HepG2 (cell line): Measurements from ENCODE around the gene HCFC1. TPM values are rescaled to one million over a fixed set of nuclear protein-coding genes. Genes with fewer than 3 reads are reported as not detected.

Source experiments
- AGO2 ChIP-seq: fragments of 200-400 bp; formaldehyde crosslinking; optimal IDR thresholded peaks from 2 replicates; pipeline ENCODE3; 2017; ENCODE audit warnings: mild to moderate bottlenecking, low read depth, low read length, moderate library complexity
- E2F5 ChIP-seq: sonication (generic); formaldehyde crosslinking; conservative IDR thresholded peaks from 2 replicates; pipeline ENCODE4 v1.4.0; 2020; ENCODE audit warnings: missing genetic modification reagents
- IKZF1 ChIP-seq: fragments of 450-650 bp; IDR thresholded peaks from 2 replicates; pipeline ENCODE4 v1.7.1; 2016
- IRF2 ChIP-seq: IDR thresholded peaks from 2 replicates; pipeline ENCODE4 v1.6.1; 2018; ENCODE audit warnings: missing genetic modification reagents, missing compliant biosample characterization
- KLF16 ChIP-seq, 2 experiments: sonication (generic) in 1 of 2; formaldehyde crosslinking in 1 of 2; IDR thresholded peaks; 2 replicates each; pipeline versions ENCODE4 v1.6.1 to v1.8.0; 2016 to 2023; ENCODE audit warnings: missing genetic modification reagents in 2 of 2, missing compliant biosample characterization in 1 of 2
- KMT2B ChIP-seq: IDR thresholded peaks from 2 replicates; pipeline ENCODE4 v1.6.1; 2016; ENCODE audit warnings: missing genetic modification reagents, missing compliant biosample characterization
- MED13 ChIP-seq: sonication (generic); formaldehyde crosslinking; IDR thresholded peaks from 2 replicates; pipeline ENCODE4 v1.5.0; 2020; ENCODE audit warnings: missing genetic modification reagents
- MIXL1 ChIP-seq: IDR thresholded peaks from 2 replicates; pipeline ENCODE4 v1.6.1; 2016
- NFIB ChIP-seq: sonication (generic); formaldehyde crosslinking; IDR thresholded peaks from 2 replicates; pipeline ENCODE4 v1.9.0; 2021; ENCODE audit warnings: missing genetic modification reagents, mild to moderate bottlenecking, borderline replicate concordance
- RBM22 ChIP-seq: fragments of 200-400 bp; formaldehyde crosslinking; optimal IDR thresholded peaks from 2 replicates; pipeline ENCODE3; 2017; ENCODE audit warnings: mild to moderate bottlenecking, low read length, moderate library complexity
- RFX5 ChIP-seq: IDR thresholded peaks from 2 replicates; pipeline ENCODE4 v1.6.1; 2011; ENCODE audit warnings: low read depth, low read length, improper control_type of control experiment
- TP53 ChIP-seq: sonication (generic); formaldehyde crosslinking; conservative IDR thresholded peaks from 2 replicates; pipeline ENCODE4 v1.4.0; 2020; ENCODE audit warnings: missing genetic modification reagents
- ZBTB20 ChIP-seq: sonication (generic); formaldehyde crosslinking; IDR thresholded peaks from 2 replicates; pipeline ENCODE4 v1.8.1; 2023; ENCODE audit warnings: missing genetic modification reagents, low read depth, mild to moderate bottlenecking, borderline replicate concordance
- ZFX ChIP-seq: sonication (generic); formaldehyde crosslinking; IDR thresholded peaks from 2 replicates; pipeline ENCODE4 v1.4.0; 2020; ENCODE audit warnings: mild to moderate bottlenecking, low read depth, missing genetic modification reagents, moderate library complexity
- ZMYM2 ChIP-seq: sonication (generic); formaldehyde crosslinking; IDR thresholded peaks from 2 replicates; pipeline ENCODE4 v1.8.0; 2022; ENCODE audit warnings: mild to moderate bottlenecking, missing genetic modification reagents
- ZNF253 ChIP-seq: sonication (generic); formaldehyde crosslinking; IDR thresholded peaks from 2 replicates; pipeline ENCODE4 v1.8.0; 2022; ENCODE audit warnings: mild to moderate bottlenecking, missing genetic modification reagents, borderline replicate concordance
- ZNF256 ChIP-seq: sonication (generic); formaldehyde crosslinking; conservative IDR thresholded peaks from 2 replicates; pipeline ENCODE4 v1.4.0; 2020; ENCODE audit warnings: missing genetic modification reagents
- ZNF362 ChIP-seq: sonication (generic); formaldehyde crosslinking; IDR thresholded peaks from 2 replicates; pipeline ENCODE4 v1.4.0; 2020; ENCODE audit warnings: missing genetic modification reagents, mild to moderate bottlenecking, borderline replicate concordance
- ZNF430 ChIP-seq: sonication (generic); formaldehyde crosslinking; IDR thresholded peaks from 2 replicates; pipeline ENCODE4 v1.9.0; 2021; ENCODE audit warnings: mild to moderate bottlenecking, missing genetic modification reagents
- ZNF543 ChIP-seq: sonication (generic); formaldehyde crosslinking; IDR thresholded peaks from 2 replicates; pipeline ENCODE4 v1.4.0; 2020; ENCODE audit warnings: mild to moderate bottlenecking, missing genetic modification reagents
- ZNF550 ChIP-seq: sonication (generic); formaldehyde crosslinking; IDR thresholded peaks from 2 replicates; pipeline ENCODE4 v1.4.0; 2020; ENCODE audit warnings: mild to moderate bottlenecking, missing genetic modification reagents, borderline replicate concordance
- ZNF615 ChIP-seq: sonication (generic); formaldehyde crosslinking; IDR thresholded peaks from 2 replicates; pipeline ENCODE4 v1.5.0; 2020; ENCODE audit warnings: mild to moderate bottlenecking, missing genetic modification reagents, borderline replicate concordance
- ZNF770 ChIP-seq: sonication (generic); formaldehyde crosslinking; IDR thresholded peaks from 2 replicates; pipeline ENCODE4 v1.5.0; 2020; ENCODE audit warnings: mild to moderate bottlenecking, missing genetic modification reagents
- ZNF776 ChIP-seq: sonication (generic); formaldehyde crosslinking; IDR thresholded peaks from 2 replicates; pipeline ENCODE4 v1.4.0; 2020; ENCODE audit warnings: mild to moderate bottlenecking, missing genetic modification reagents
- ZXDC ChIP-seq: sonication (generic); formaldehyde crosslinking; IDR thresholded peaks from 2 replicates; pipeline ENCODE4 v1.5.0; 2020; ENCODE audit warnings: mild to moderate bottlenecking, missing genetic modification reagents
- polyA plus RNA-seq, 8 experiments: library from polyadenylated mRNA; depleted of rRNA in 3 of 8; stranded (reverse) in 7 of 8; unstranded in 1 of 8; fragments of >200 nt; fragmentation: Illumina TruSeq in 4 of 8; extraction: Trizol in 4 of 8; gene quantifications; 2 replicates each; pipeline versions ENCODE4 v1.2.1 to v1.2.3, GENCODE V29; 2011 to 2016; ENCODE audit warnings: low read depth in 4 of 8, missing spikeins in 1 of 8, mixed read lengths in 1 of 8; ENCODE audit not compliant: insufficient read depth in 1 of 8
- total RNA-seq, 5 experiments: library from RNA; depleted of rRNA; stranded (reverse); fragments of >200 nt; fragmentation: Illumina TruSeq; extraction: Trizol; gene quantifications; 2 replicates each; pipeline ENCODE4 v1.2.3, GENCODE V29; 2016; ENCODE audit warnings: low read depth in 1 of 5

The HCFC1 gene
- total and polyA plus RNA-seq, 2 of the 13 experiments (the other 11 are each of a cell fraction or from before 2014, with no cell fraction given) = 5.8 to 17.8 TPM

GRCh38 chrX:153926858-153927671 lies 44.6 kb downstream of the HCFC1 start (continued):
- TF ChIP-seq ZNF362 = peak; percentile 86
- 0 out of 2 replicates have a peak, but pooled peaks have one; percentile 40 for TF ChIP-seq ZFX (CRISPR knock-in tag)
- TF ChIP-seq ZNF543 = no peak
- no peak for TF ChIP-seq ZNF256 (CRISPR knock-in tag)
- no peak for TF ChIP-seq RBM22
- no peak for TF ChIP-seq MED13 (CRISPR knock-in tag)
- no peak for TF ChIP-seq TP53
- no peak for TF ChIP-seq ZMYM2 (CRISPR knock-in tag)
- TF ChIP-seq KLF16 (CRISPR knock-in tag; IDR thresholded peaks at IDR 0.05) = no peak
- no peak for TF ChIP-seq ZNF776
- no peak for TF ChIP-seq E2F5 (CRISPR knock-in tag)
- no peak for TF ChIP-seq IRF2 (CRISPR knock-in tag)
- TF ChIP-seq ZBTB20 = no peak; the same call in 1 of the 2 replicates
- TF ChIP-seq ZNF770 = no peak
- TF ChIP-seq ZNF550 (CRISPR knock-in tag) = no peak
- TF ChIP-seq ZNF615 (CRISPR knock-in tag) = no peak
- TF ChIP-seq NFIB (CRISPR knock-in tag) = no peak
- no peak for TF ChIP-seq MIXL1 (CRISPR knock-in tag)
- no peak for TF ChIP-seq ZXDC
- TF ChIP-seq RFX5 = no peak
- TF ChIP-seq IKZF1 = no peak
- TF ChIP-seq KMT2B (CRISPR knock-in tag) = no peak
- TF ChIP-seq AGO2 = peak; percentile 8
- TF ChIP-seq ZNF253 (CRISPR knock-in tag) = no peak
- TF ChIP-seq ZNF430 (CRISPR knock-in tag) = no peak
